ENCODE measurements around the gene RAB31.
"Not testable (repeated sequence)": the region's sequence is repeated elsewhere in the genome, so short reads cannot be mapped to it uniquely, and the experiment has no call there.

The RAB31 gene

DNA sequence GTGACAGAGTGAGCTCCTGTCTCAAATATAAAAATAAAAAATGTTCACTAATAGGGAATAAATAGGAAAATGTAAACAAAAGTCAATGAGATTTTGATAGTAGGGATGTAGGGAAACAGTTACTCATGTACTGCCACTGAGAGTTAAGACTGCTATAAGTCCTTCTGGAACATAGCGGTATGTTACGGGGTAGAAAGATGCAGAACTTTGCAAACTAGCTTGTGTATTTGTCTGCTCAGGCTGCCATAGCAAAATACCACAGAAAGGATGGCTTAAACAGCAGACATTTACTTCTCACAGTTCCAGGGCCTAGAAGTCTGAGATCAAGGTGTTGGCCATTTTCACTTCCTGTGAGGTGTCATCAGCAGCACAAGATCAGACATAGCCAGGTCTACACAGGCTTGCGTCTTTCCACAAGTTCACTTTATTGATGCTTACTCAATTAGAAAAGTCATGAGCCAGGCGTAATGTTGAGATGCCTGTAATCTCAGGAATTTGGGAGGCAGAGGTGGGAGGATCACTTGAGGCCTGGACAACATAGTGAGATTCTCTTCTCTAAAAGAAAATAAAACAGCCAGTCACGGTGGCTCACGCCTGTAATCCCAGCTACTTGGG lies 186.5 kb downstream of the RAB31 start:
- no peak for DNase-seq

- no peak for DNase-seq
Measured at GRCh38 chr18:9897129-9897528, 189.0 kb downstream of the RAB31 start.

DNA sequence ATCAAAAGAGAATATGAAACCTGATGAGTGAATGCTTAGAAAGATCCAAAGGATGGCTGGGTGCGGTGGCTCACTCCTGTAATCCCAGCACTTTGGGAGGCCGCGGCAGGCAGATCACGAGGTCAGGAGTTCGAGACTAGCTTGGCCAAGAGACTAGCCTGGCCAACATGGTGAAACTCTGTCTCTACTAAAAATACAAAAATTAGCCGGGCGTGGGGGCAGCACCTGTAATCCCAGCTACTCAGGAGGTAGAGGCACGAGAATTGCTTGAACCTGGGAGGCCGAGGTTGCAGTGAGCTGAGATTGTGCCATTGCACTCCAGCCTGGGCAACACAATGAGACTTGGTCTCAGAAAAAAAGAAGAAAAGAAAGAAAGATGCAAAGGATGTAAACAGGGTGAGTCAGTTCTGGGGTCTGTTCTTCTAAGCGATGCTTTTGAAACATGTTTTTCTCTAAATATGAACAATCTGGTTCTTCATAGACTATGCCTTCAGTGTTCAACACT lies 189.7 kb downstream of the RAB31 start:
- not testable (repeated sequence) for DNase-seq

DNA sequence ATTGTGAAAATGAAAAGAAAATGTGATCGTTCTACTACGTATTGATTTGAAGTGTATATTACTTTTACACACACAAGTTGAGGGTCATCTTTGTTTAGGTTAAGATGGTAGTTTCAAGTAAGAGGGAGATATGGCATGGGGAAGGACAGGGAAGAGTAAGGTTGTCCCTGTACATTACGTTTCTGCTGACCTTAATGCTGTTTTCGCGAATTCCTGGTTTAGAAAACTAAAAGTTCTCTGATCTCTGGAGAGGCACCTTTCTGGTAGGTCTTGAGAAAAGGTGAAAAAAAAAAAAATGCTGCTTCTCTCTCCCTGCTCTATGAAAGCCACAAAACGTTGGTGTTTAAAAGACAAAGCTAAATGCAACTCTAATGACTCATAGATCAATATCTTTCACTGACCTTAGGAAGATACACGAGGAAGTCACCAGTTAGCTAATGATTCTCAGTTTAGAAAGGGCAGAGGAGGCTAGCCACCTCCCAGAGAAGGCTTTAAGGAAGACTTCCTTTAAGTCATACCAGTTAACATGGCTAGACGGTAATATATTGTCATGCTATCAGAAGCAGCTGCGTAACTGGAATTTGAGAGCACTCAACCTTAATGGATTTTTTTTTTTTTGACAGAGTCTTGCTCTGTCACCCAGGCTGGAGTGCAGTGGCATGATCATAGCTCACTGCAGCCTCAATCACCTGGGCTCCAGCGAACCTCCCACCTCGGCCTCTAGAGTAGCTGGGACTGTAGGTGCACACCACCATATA lies 190.9 kb downstream of the RAB31 start:
- DNase-seq, result no peak

GRCh38 chr18:9899550-9899930 lies 191.4 kb downstream of the RAB31 start:
- not testable (repeated sequence) for DNase-seq

GRCh38 chr18:9900699-9901098 lies 192.6 kb downstream of the RAB31 start:
- DNase-seq, result no peak

DNA sequence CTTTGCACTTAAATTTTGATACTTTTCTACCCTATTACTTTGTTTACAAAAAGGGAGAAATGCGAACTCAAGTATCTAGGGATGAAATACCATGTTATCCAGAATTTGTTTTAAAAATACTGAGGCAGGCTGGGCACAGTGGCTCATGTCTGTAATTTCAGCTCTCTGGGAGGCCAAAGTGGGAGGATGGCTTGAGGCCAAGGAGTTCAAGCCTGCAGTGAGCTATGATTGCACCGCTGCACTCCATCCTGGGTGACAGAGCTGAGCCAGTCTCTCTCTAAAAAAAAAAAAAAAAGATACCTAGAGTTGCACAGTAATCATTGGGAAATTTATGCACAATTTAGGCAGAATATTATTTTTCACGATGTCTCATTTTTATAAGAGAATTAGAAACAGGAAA lies 193.3 kb downstream of the RAB31 start:
- no peak for DNase-seq

- not testable (repeated sequence) for DNase-seq
Measured at GRCh38 chr18:9902264-9902663, 194.2 kb downstream of the RAB31 start.

GRCh38 chr18:9902832-9903231 lies 194.7 kb downstream of the RAB31 start:
- DNase-seq, result no peak

GRCh38 chr18:9905401-9905922 lies 197.4 kb downstream of the RAB31 start:
- no peak for DNase-seq

DNA sequence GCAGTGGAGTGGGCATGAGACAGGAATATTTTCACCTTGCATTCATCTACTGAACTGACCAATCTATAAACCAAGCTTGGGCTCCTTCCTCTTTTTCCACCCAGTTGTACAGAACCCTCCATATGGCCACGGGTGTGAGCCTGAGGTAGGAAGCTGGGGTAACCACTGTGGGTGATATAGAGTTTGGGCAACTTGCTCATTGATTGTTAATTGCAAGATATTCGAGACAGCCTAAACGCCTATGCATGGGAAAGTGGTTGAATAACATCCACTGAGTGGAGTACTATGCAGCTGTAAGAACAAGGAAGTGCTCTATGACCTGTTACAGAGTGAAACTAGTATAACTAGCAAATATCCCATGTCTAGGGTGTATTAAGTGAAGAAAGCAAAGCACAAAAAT lies 198.4 kb downstream of the RAB31 start:
- no peak for DNase-seq

DNA sequence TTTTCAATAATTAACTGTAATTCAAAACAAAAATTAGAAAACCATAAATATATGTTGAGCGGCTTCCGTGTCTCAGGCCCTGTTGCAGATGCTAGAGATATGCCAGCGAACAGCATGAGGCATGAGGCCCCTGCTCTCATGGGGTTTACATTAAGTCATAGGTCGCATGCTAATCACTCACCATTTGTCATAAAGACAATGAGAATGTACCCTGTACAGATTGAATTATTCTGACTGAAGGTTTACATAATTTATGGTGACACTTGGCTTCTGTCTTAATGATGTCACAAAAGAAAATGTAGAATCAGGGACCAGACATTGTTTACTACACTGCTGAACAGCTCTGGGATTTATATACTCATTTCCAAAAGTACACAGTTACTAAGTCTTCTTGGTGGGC lies 199.8 kb downstream of the RAB31 start:
- DNase-seq, result no peak

- DNase-seq, result no peak
Measured at GRCh38 chr18:9910071-9910470, 202.0 kb downstream of the RAB31 start.

DNA sequence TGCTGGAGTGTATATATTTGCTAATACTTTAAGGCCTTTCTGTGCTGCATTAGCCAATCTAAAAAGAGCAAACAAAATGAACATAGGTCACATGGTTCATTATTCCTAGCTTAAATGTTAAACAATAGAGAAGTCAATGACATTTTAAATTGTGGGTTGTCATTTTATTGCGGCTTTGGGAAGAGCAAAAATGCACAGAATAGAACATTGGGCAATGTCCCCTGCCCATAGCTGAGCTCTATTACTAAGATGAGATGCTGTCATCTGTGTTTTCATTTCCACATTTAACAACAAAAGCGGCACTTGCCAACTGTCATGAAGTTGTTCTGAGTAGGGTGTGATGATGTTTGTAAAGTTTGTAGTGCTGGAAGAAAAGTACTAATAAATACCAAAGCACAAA lies 202.6 kb downstream of the RAB31 start:
- no peak for DNase-seq

- no peak for DNase-seq
Measured at GRCh38 chr18:9911226-9911625, 203.1 kb downstream of the RAB31 start.
